MM.1S (cell line): ENCODE measurements around the gene MEGF11.

ENCODE experiments used
- EZH2 ChIP-seq: fragments of 300-600 bp; sonication (generic); optimal IDR thresholded peaks from 2 replicates; pipeline ENCODE3; 2017; ENCODE audit warnings: low read depth, mild to moderate bottlenecking, antibody characterized with exemption, low read length, mixed read lengths
- TF ChIP-seq, protein P1 (sequence below): fragments of 300-600 bp; sonication (generic); IDR thresholded peaks from 2 replicates; pipeline ENCODE4 v1.5.1; 2016; ENCODE audit warnings: antibody characterized with exemption, low read length, mixed read lengths

DNA sequence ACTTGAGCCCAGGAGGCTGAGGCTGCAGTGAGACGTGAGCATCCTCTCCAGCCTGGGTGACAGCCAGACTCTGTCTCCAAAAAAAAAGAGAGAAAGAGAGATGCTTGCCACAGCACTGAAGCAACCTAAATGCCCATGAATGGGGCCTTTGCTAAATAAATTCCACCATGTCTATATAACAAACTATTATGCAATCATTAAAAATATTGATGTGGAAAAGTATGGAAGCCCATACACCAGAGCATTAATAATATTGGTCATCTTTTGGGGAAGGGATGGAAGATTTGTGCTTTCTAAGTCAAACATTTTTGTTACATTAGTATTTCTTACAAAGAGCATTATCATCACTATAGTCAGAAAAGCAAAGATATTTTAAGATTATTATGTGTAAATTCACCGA is 116.6 kb downstream of the MEGF11 start:
- TF ChIP-seq, protein P1, sequence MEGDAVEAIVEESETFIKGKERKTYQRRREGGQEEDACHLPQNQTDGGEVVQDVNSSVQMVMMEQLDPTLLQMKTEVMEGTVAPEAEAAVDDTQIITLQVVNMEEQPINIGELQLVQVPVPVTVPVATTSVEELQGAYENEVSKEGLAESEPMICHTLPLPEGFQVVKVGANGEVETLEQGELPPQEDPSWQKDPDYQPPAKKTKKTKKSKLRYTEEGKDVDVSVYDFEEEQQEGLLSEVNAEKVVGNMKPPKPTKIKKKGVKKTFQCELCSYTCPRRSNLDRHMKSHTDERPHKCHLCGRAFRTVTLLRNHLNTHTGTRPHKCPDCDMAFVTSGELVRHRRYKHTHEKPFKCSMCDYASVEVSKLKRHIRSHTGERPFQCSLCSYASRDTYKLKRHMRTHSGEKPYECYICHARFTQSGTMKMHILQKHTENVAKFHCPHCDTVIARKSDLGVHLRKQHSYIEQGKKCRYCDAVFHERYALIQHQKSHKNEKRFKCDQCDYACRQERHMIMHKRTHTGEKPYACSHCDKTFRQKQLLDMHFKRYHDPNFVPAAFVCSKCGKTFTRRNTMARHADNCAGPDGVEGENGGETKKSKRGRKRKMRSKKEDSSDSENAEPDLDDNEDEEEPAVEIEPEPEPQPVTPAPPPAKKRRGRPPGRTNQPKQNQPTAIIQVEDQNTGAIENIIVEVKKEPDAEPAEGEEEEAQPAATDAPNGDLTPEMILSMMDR, result no peak
- no peak for TF ChIP-seq EZH2
